Measurements from ENCODE around the gene CNIH3. TPM values are rescaled to one million over a fixed set of nuclear protein-coding genes. Genes with fewer than 3 reads are reported as not detected.

The CNIH3 gene
- total RNA-seq, 1 experiment from 2014 or later = 3.7 TPM

GRCh38 chr1:224769452-224770335 is 153.6 kb downstream of the CNIH3 start:
- Histone ChIP-seq H3K4me1 (ENCODE audit: control insufficient read depth, insufficient read depth, low read length) (no peaks in the 10 kb centered on the region), H3K27ac (ENCODE audit: low read length) (no peak overlapping the region), H3K4me3 (ENCODE audit: low read depth in 2 of 2, low read length in 2 of 2) (no peak overlapping the region), H3K9me3 (ENCODE audit: control insufficient read depth, insufficient read depth, low read depth, low read length) (no peaks in the 10 kb centered on the region), H3K36me3 (ENCODE audit: control insufficient read depth, insufficient read depth, low read length) (no peaks in the 10 kb centered on the region), H3K27me3 (ENCODE audit: control insufficient read depth, insufficient read depth, low read length) (peaks cover 26% of the 10 kb centered on the region)
- DNase-seq (ENCODE audit: low read depth, low spot score) = no peak
- in situ Hi-C loops (cut with HindIII; ENCODE audit: low pct_unique_long_range_greater_than_20kb, low sequenced_read_pairs) (no loop called here), intact Hi-C loops (cut with micrococcal nuclease; ENCODE audit: unreplicated experiment) (no loop called here)
- CTCF ChIA-PET = no interaction called here
- ATAC-seq = no peak
- BruUV-seq (replicated peaks) = no TSS peak
- POLR2A ChIA-PET = no interaction called here
- TF ChIP-seq TCF7L2 (IDR thresholded peaks at IDR 0.05; ENCODE audit: low read depth, low read length) = no peak

- no peak overlapping the region for H3K4me3 ChIP-seq (ENCODE audit: low read depth in 2 of 2, low read length in 2 of 2)
- ChIA-PET CTCF (no interaction called here), POLR2A (no interaction called here)
- H3K9me3 ChIP-seq (ENCODE audit: control insufficient read depth, insufficient read depth, low read depth, low read length) = no peaks in the 10 kb centered on the region
- DNase-seq (ENCODE audit: low read depth, low spot score) (no peak), ATAC-seq (no peak)
- peaks cover 26% of the 10 kb centered on the region for H3K27me3 ChIP-seq (ENCODE audit: control insufficient read depth, insufficient read depth, low read length)
- no TSS peak for BruUV-seq (replicated peaks)
- intact Hi-C loops (cut with micrococcal nuclease; ENCODE audit: unreplicated experiment) (no loop called here), in situ Hi-C loops (cut with HindIII; ENCODE audit: low pct_unique_long_range_greater_than_20kb, low sequenced_read_pairs) (no loop called here)
- no peaks in the 10 kb centered on the region for H3K36me3 ChIP-seq (ENCODE audit: control insufficient read depth, insufficient read depth, low read length)
- no peaks in the 10 kb centered on the region for H3K4me1 ChIP-seq (ENCODE audit: control insufficient read depth, insufficient read depth, low read length)
- TF ChIP-seq CTCF (IDR thresholded peaks at IDR 0.05) (no peak), REST (IDR thresholded peaks at IDR 0.05; ENCODE audit: insufficient read depth in 1 of 2, low read depth in 2 of 2, low read length in 1 of 2) (no peak), POLR2AphosphoS5 (IDR thresholded peaks at IDR 0.05; ENCODE audit: low read depth, low read length) (no peak), TCF7L2 (IDR thresholded peaks at IDR 0.05; ENCODE audit: low read depth, low read length) (no peak), SIN3A (IDR thresholded peaks at IDR 0.05; ENCODE audit: borderline replicate concordance, insufficient read depth, low read depth, low read length) (no peak)
- no peak overlapping the region for H3K27ac ChIP-seq (ENCODE audit: low read length)
These were observed 154.2 kb downstream of the CNIH3 start for GRCh38 chr1:224770336-224770693.

- TF ChIP-seq POLR2AphosphoS5 (IDR thresholded peaks at IDR 0.05; ENCODE audit: low read depth, low read length) (no peak), CTCF (IDR thresholded peaks at IDR 0.05) (no peak)
- Histone ChIP-seq H3K36me3 (ENCODE audit: control insufficient read depth, insufficient read depth, low read length) (no peaks in the 10 kb centered on the region), H3K27ac (ENCODE audit: low read length) (no peak overlapping the region), H3K27me3 (ENCODE audit: control insufficient read depth, insufficient read depth, low read length) (peaks cover 25% of the 10 kb centered on the region), H3K9me3 (ENCODE audit: control insufficient read depth, insufficient read depth, low read depth, low read length) (no peaks in the 10 kb centered on the region), H3K4me1 (ENCODE audit: control insufficient read depth, insufficient read depth, low read length) (no peaks in the 10 kb centered on the region), H3K4me3 (ENCODE audit: low read depth in 2 of 2, low read length in 2 of 2) (no peak overlapping the region)
- intact Hi-C loops (cut with micrococcal nuclease; ENCODE audit: unreplicated experiment) = no loop called here
- BruUV-seq (replicated peaks) = no TSS peak
- CTCF ChIA-PET = no interaction called here
- ATAC-seq (no peak), DNase-seq (ENCODE audit: low read depth, low spot score) (no peak)
- in situ Hi-C loops (cut with HindIII; ENCODE audit: low pct_unique_long_range_greater_than_20kb, low sequenced_read_pairs) = no loop called here
- POLR2A ChIA-PET = no interaction called here
These were observed 157.5 kb downstream of the CNIH3 start for GRCh38 chr1:224773646-224774045.
